ENCODE measurements around the gene CDK5RAP2.

CDK5RAP2 gene

DNA sequence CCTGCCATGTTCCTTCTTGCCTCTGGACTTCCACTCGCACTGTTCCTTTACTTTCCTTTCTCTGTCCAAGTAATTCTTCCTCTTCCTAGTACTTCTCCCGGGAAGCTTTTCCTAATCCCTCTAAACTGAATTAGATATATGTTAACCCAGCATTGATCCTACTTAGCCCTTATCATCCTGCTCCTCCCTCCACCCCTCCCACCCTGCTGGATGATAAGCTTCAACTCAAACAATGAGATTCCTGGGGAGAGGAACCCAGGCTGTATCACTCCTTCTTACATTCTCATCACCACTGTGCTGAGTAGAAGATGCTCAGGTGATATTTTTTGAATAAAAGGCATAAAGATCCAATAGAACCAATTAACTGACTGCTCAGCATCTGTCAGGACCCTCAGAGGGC is 45.7 kb downstream of the CDK5RAP2 start:
- TF ChIP-seq ZBTB17 (tag by site-specific recombination; IDR thresholded peaks at IDR 0.05): no peak
- TF ChIP-seq ZNF433 (tag by site-specific recombination; IDR thresholded peaks at IDR 0.05; ENCODE audit: low read depth): no peak
- TF ChIP-seq ZNF266 (tag by site-specific recombination; IDR thresholded peaks at IDR 0.05; ENCODE audit: low read depth): no peak
- TF ChIP-seq, protein P1, sequence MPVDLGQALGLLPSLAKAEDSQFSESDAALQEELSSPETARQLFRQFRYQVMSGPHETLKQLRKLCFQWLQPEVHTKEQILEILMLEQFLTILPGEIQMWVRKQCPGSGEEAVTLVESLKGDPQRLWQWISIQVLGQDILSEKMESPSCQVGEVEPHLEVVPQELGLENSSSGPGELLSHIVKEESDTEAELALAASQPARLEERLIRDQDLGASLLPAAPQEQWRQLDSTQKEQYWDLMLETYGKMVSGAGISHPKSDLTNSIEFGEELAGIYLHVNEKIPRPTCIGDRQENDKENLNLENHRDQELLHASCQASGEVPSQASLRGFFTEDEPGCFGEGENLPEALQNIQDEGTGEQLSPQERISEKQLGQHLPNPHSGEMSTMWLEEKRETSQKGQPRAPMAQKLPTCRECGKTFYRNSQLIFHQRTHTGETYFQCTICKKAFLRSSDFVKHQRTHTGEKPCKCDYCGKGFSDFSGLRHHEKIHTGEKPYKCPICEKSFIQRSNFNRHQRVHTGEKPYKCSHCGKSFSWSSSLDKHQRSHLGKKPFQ (tag by site-specific recombination; IDR thresholded peaks at IDR 0.05): no peak
- TF ChIP-seq, protein P2, sequence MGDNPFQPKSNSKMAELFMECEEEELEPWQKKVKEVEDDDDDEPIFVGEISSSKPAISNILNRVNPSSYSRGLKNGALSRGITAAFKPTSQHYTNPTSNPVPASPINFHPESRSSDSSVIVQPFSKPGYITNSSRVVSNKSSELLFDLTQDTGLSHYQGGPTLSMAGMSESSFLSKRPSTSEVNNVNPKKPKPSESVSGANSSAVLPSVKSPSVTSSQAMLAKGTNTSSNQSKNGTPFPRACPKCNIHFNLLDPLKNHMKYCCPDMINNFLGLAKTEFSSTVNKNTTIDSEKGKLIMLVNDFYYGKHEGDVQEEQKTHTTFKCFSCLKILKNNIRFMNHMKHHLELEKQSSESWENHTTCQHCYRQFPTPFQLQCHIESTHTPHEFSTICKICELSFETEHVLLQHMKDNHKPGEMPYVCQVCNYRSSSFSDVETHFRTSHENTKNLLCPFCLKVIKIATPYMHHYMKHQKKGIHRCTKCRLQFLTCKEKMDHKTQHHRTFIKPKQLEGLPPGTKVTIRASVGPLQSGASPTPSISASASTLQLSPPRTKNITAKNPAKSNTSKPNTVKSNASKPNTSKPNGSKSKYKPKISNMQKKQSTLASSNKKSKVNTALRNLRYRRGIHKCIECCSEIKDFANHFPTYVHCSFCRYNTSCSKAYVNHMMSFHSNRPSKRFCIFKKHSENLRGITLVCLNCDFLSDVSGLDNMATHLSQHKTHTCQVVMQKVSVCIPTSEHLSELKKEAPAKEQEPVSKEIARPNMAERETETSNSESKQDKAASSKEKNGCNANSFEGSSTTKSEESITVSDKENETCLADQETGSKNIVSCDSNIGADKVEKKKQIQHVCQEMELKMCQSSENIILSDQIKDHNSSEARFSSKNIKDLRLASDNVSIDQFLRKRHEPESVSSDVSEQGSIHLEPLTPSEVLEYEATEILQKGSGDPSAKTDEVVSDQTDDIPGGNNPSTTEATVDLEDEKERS (tag by site-specific recombination; IDR thresholded peaks at IDR 0.05): no peak
- no peak for TF ChIP-seq RBAK (tag by site-specific recombination; IDR thresholded peaks at IDR 0.05)
- TF ChIP-seq SCRT1 (tag by site-specific recombination; IDR thresholded peaks at IDR 0.05; ENCODE audit: borderline replicate concordance): no peak
- TF ChIP-seq ZNF114 (tag by site-specific recombination; IDR thresholded peaks at IDR 0.05): no peak
- TF ChIP-seq ZNF76 (tag by site-specific recombination; IDR thresholded peaks at IDR 0.05; ENCODE audit: borderline replicate concordance, low read depth): no peak
- no peak for TF ChIP-seq ZNF292 (tag by site-specific recombination; IDR thresholded peaks at IDR 0.05; ENCODE audit: borderline replicate concordance, low read depth)
- no peak for TF ChIP-seq KLF8 (tag by site-specific recombination; IDR thresholded peaks at IDR 0.05)
- TF ChIP-seq ZNF37A (tag by site-specific recombination; IDR thresholded peaks at IDR 0.05): no peak
- no peak for TF ChIP-seq ZSCAN18 (tag by site-specific recombination; IDR thresholded peaks at IDR 0.05)
- no peak for TF ChIP-seq WT1 (tag by site-specific recombination; IDR thresholded peaks at IDR 0.05)
- no peak for TF ChIP-seq HOXD13 (CRISPR knock-in tag; IDR thresholded peaks at IDR 0.05; ENCODE audit: borderline replicate concordance)
- TF ChIP-seq PATZ1 (tag by site-specific recombination; IDR thresholded peaks at IDR 0.05): no peak
- no peak for TF ChIP-seq ZNF426 (tag by site-specific recombination; IDR thresholded peaks at IDR 0.05)
- ChIA-PET POLR2A (no interaction called here), CTCF (interaction anchor here (1.0 kb wide), 1 partner anchor 86 kb away, joined by 3 read pairs; no protein-coding TSS in a partner anchor)
- Histone ChIP-seq H3K27ac (ENCODE audit: extremely low read depth, low read depth, low read length) (no peak overlapping the region), H3K4me1 (ENCODE audit: control insufficient read depth, insufficient read depth, low read length) (no peaks in the 10 kb centered on the region), H3K36me3 (ENCODE audit: control insufficient read depth in 2 of 2, insufficient read depth in 1 of 2, low read length in 2 of 2) (peaks cover 0 to 89% of the 10 kb centered on the region in 2 experiments; a peak in 1 of 3 replicates), H3K4me3 (ENCODE audit: low read depth, low read length) (no peak overlapping the region), H3K9me3 (ENCODE audit: control insufficient read depth, insufficient read depth, low read depth, low read length) (no peaks in the 10 kb centered on the region)

GRCh38 chr9:120532891-120533290 is 47.1 kb downstream of the CDK5RAP2 start:
- Histone ChIP-seq H3K27ac (ENCODE audit: extremely low read depth, low read depth, low read length) (no peak overlapping the region), H3K4me3 (ENCODE audit: low read depth, low read length) (no peak overlapping the region), H3K36me3 (ENCODE audit: control insufficient read depth in 2 of 2, insufficient read depth in 1 of 2, low read length in 2 of 2) (peaks cover 0 to 90% of the 10 kb centered on the region in 2 experiments; a peak in 1 of 3 replicates), H3K9me3 (ENCODE audit: control insufficient read depth, insufficient read depth, low read depth, low read length) (no peaks in the 10 kb centered on the region), H3K4me1 (ENCODE audit: control insufficient read depth, insufficient read depth, low read length) (no peaks in the 10 kb centered on the region)
- CTCF ChIA-PET: interaction anchor here (0.5 to 2.6 kb wide), 8 partner anchors 9 to 1592 kb away, joined by 3 to 9 read pairs (median 3); no protein-coding TSS in a partner anchor
- POLR2A ChIA-PET: no interaction called here
- TF ChIP-seq, protein P3, sequence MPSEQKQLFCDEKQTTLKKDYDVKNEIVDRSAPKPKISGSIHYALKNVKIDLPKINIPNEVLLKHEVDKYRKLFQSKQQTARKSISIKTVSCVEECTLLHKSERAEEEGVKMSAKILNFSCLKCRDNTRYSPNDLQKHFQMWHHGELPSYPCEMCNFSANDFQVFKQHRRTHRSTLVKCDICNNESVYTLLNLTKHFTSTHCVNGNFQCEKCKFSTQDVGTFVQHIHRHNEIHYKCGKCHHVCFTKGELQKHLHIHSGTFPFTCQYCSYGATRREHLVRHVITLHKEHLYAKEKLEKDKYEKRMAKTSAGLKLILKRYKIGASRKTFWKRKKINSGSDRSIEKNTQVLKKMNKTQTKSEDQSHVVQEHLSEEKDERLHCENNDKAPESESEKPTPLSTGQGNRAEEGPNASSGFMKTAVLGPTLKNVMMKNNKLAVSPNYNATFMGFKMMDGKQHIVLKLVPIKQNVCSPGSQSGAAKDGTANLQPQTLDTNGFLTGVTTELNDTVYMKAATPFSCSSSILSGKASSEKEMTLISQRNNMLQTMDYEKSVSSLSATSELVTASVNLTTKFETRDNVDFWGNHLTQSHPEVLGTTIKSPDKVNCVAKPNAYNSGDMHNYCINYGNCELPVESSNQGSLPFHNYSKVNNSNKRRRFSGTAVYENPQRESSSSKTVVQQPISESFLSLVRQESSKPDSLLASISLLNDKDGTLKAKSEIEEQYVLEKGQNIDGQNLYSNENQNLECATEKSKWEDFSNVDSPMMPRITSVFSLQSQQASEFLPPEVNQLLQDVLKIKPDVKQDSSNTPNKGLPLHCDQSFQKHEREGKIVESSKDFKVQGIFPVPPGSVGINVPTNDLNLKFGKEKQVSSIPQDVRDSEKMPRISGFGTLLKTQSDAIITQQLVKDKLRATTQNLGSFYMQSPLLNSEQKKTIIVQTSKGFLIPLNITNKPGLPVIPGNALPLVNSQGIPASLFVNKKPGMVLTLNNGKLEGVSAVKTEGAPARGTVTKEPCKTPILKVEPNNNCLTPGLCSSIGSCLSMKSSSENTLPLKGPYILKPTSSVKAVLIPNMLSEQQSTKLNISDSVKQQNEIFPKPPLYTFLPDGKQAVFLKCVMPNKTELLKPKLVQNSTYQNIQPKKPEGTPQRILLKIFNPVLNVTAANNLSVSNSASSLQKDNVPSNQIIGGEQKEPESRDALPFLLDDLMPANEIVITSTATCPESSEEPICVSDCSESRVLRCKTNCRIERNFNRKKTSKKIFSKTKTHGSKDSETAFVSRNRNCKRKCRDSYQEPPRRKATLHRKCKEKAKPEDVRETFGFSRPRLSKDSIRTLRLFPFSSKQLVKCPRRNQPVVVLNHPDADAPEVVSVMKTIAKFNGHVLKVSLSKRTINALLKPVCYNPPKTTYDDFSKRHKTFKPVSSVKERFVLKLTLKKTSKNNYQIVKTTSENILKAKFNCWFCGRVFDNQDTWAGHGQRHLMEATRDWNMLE (tag by site-specific recombination; conservative IDR thresholded peaks at IDR 0.05; ENCODE audit: low read depth): no peak
- TF ChIP-seq ZNF362 (tag by site-specific recombination; IDR thresholded peaks at IDR 0.05) (no peak), ZNF426 (tag by site-specific recombination; IDR thresholded peaks at IDR 0.05) (no peak), ZNF658 (tag by site-specific recombination; IDR thresholded peaks at IDR 0.05) (no peak)
